ENCODE results near the gene SPAG16. TPM values are rescaled to one million over a fixed set of nuclear protein-coding genes. Genes with fewer than 3 reads are reported as not detected.

The SPAG16 gene
- total RNA-seq, 1 experiment from 2014 or later: 0.30 TPM

DNA sequence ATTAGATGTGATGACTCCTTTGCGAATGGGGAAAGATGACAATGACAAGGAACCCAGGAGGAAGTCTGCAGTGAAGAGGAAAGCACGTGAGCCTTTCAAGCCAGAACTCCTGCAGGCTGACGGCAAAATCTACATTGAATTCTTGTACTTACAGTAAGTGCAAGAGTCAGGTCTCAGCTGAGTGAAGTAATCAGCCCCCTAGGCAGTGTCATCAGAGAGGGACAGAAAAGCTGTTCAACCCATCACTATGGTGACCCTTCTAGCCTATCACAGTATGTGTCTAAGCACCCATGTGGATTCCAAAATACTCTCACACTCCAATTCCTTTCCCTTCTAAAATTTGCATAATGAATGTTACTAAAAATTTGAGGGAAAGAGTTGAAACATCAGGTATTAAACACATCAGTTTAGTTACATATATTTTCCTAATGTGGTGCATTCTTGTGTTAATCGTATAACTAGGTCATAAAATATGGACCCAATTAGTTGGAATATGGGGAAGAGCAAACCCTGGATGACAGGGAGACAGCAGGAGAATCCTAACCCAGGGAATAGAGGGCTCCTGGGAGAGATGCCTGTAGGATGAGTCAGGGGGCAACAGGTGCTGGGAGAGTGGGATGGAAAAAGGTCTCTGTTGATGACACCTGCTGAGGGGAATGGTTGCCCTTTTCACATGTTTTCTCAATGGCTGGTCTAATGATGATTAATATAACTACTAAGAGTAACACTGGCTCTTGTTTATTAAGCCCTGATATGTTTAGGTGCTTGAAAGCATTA, 1166.0 kb downstream of the SPAG16 start (continued):
- no peak for TF ChIP-seq EGR1 (IDR thresholded peaks at IDR 0.05; ENCODE audit: low read depth)
- no peak for TF ChIP-seq SRF (IDR thresholded peaks at IDR 0.05; ENCODE audit: low read depth)
- TF ChIP-seq ELF1 (IDR thresholded peaks at IDR 0.05; ENCODE audit: borderline replicate concordance, low read depth): no peak
- TF ChIP-seq TCF7L2 (IDR thresholded peaks at IDR 0.05; ENCODE audit: borderline replicate concordance, extremely low read depth, insufficient read depth, insufficient read length): no peak

DNA sequence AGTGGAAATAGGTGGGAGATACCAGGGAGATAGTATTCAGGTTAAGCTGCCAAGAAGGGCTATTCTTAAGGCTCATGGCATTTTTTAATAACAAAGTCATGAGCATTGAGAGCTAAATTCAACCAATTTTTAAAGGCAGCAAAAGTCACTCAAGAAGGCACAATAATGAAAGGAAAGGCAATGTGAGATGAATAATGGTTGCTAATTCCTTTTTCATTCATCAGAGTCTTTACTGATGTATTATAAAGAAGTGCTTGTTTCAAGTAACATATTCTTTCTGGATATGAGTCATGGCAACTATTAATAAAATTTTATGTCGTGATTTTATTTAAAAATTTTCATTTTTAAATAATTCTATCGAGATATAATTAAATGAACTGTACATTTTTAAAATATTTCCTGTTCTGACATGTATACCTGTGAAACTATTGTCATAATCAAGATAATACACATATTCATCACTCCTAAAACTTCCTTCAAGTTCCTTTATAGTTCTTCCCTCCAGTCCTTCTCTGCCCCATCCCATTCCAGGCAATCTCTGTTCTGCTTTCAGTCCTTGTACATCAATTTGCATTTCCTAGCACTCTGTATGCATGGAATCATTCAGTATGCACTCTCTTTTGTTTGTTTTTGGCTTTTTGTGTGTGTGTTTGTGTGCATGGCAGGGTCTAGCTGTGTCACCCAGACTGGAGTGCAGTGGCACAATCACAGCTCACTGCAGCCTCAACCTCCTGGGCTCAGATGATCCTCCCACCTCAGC, 1167.4 kb downstream of the SPAG16 start:
- no peak for DNase-seq (ENCODE audit: low read depth, low spot score)

More for the DNA sequence above, 1167.4 kb downstream of the SPAG16 start:
- CTCF ChIA-PET: no interaction called here
- RAD21 ChIA-PET (ENCODE audit: low non-redundant PET in 1 of 2, low total read pairs in 2 of 2, uncharacterized antibody in 2 of 2, unreplicated experiment in 2 of 2): no interaction called here
- no peaks in the 10 kb centered on the region for H3K36me3 ChIP-seq (ENCODE audit: control insufficient read depth in 1 of 2, insufficient read depth in 2 of 2, low read length in 2 of 2)
- no peak overlapping the region for H2AFZ ChIP-seq (ENCODE audit: low read depth, low read length, poor library complexity, severe bottlenecking)
- no peak overlapping the region for H3K27ac ChIP-seq (ENCODE audit: low read depth, low read length)
- intact Hi-C loops (cut with micrococcal nuclease): no loop called here
- H3K4me2 ChIP-seq (ENCODE audit: low read length): no peak overlapping the region
- H3K9me2 ChIP-seq (ENCODE audit: insufficient read depth): no peaks in the 10 kb centered on the region
- H3K9me3 ChIP-seq (ENCODE audit: control insufficient read depth in 1 of 2, insufficient read depth in 1 of 2, low read depth in 1 of 2, low read length in 2 of 2): no peaks in the 10 kb centered on the region
- POLR2A ChIA-PET: no interaction called here
- ATAC-seq: no peak
- no peaks in the 10 kb centered on the region for H3K79me2 ChIP-seq (ENCODE audit: insufficient read depth, low read length)
- BruUV-seq (replicated peaks): no TSS peak
- TF ChIP-seq CBX3 (IDR thresholded peaks at IDR 0.05; ENCODE audit: low read depth) (no peak), JUND (IDR thresholded peaks at IDR 0.05) (no peak), EZH2phosphoT487 (IDR thresholded peaks at IDR 0.05; ENCODE audit: borderline replicate concordance) (no peak), EGR1 (IDR thresholded peaks at IDR 0.05; ENCODE audit: low read depth) (no peak), TCF7L2 (IDR thresholded peaks at IDR 0.05; ENCODE audit: borderline replicate concordance, extremely low read depth, insufficient read depth, insufficient read length) (no peak), SRF (IDR thresholded peaks at IDR 0.05; ENCODE audit: low read depth) (no peak), ZNF274 (IDR thresholded peaks at IDR 0.05; ENCODE audit: low read depth, low read length) (no peak), SP1 (IDR thresholded peaks at IDR 0.05; ENCODE audit: low read depth) (no peak), CEBPB (IDR thresholded peaks at IDR 0.05; ENCODE audit: low read depth) (no peak), SIN3A (IDR thresholded peaks at IDR 0.05; ENCODE audit: low read depth) (no peak), POLR2A (IDR thresholded peaks at IDR 0.05; ENCODE audit: borderline replicate concordance, extremely low read depth, insufficient read depth, insufficient read length) (no peak), ZFX (IDR thresholded peaks at IDR 0.05) (no peak), EZH2 (IDR thresholded peaks at IDR 0.05) (no peak), ELF1 (IDR thresholded peaks at IDR 0.05; ENCODE audit: borderline replicate concordance, low read depth) (no peak), FOSL1 (IDR thresholded peaks at IDR 0.05; ENCODE audit: low read depth) (no peak), YY1 (IDR thresholded peaks at IDR 0.05; ENCODE audit: extremely low read depth, insufficient replicate concordance, low read depth, low read length) (no peak)
- TF ChIP-seq, protein P1, sequence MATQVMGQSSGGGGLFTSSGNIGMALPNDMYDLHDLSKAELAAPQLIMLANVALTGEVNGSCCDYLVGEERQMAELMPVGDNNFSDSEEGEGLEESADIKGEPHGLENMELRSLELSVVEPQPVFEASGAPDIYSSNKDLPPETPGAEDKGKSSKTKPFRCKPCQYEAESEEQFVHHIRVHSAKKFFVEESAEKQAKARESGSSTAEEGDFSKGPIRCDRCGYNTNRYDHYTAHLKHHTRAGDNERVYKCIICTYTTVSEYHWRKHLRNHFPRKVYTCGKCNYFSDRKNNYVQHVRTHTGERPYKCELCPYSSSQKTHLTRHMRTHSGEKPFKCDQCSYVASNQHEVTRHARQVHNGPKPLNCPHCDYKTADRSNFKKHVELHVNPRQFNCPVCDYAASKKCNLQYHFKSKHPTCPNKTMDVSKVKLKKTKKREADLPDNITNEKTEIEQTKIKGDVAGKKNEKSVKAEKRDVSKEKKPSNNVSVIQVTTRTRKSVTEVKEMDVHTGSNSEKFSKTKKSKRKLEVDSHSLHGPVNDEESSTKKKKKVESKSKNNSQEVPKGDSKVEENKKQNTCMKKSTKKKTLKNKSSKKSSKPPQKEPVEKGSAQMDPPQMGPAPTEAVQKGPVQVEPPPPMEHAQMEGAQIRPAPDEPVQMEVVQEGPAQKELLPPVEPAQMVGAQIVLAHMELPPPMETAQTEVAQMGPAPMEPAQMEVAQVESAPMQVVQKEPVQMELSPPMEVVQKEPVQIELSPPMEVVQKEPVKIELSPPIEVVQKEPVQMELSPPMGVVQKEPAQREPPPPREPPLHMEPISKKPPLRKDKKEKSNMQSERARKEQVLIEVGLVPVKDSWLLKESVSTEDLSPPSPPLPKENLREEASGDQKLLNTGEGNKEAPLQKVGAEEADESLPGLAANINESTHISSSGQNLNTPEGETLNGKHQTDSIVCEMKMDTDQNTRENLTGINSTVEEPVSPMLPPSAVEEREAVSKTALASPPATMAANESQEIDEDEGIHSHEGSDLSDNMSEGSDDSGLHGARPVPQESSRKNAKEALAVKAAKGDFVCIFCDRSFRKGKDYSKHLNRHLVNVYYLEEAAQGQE (IDR thresholded peaks at IDR 0.05; ENCODE audit: low read depth): no peak
- TF ChIP-seq, protein P2, sequence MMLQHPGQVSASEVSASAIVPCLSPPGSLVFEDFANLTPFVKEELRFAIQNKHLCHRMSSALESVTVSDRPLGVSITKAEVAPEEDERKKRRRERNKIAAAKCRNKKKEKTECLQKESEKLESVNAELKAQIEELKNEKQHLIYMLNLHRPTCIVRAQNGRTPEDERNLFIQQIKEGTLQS (IDR thresholded peaks at IDR 0.05): no peak
- TF ChIP-seq, protein P3, sequence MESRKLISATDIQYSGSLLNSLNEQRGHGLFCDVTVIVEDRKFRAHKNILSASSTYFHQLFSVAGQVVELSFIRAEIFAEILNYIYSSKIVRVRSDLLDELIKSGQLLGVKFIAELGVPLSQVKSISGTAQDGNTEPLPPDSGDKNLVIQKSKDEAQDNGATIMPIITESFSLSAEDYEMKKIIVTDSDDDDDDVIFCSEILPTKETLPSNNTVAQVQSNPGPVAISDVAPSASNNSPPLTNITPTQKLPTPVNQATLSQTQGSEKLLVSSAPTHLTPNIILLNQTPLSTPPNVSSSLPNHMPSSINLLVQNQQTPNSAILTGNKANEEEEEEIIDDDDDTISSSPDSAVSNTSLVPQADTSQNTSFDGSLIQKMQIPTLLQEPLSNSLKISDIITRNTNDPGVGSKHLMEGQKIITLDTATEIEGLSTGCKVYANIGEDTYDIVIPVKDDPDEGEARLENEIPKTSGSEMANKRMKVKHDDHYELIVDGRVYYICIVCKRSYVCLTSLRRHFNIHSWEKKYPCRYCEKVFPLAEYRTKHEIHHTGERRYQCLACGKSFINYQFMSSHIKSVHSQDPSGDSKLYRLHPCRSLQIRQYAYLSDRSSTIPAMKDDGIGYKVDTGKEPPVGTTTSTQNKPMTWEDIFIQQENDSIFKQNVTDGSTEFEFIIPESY (IDR thresholded peaks at IDR 0.05; ENCODE audit: extremely low read depth, insufficient replicate concordance, low read length): no peak
- H4K20me1 ChIP-seq (ENCODE audit: insufficient read depth): no peaks in the 10 kb centered on the region
- H3K4me1 ChIP-seq (ENCODE audit: control insufficient read depth in 1 of 2, insufficient read depth in 2 of 2, low read length in 2 of 2): no peaks in the 10 kb centered on the region
- H3K27me3 ChIP-seq (ENCODE audit: insufficient read depth, low read length): no peaks in the 10 kb centered on the region
- no peak overlapping the region for H3K4me3 ChIP-seq (replicated peaks in 1 of 2; ENCODE audit: low read depth in 1 of 2, low read length in 2 of 2)
- H3K9ac ChIP-seq (ENCODE audit: low read length): no peak overlapping the region
